GM12875 (cell line): ENCODE measurements around the gene CAPN5.

ENCODE experiments used
- H3K4me3 ChIP-seq: one replicate; pipeline ENCODE4 v1.5.1; 2011; ENCODE audit warnings: low read depth, low read length, control low read depth
- TF ChIP-seq, protein P1 (sequence below): IDR thresholded peaks from 2 replicates; pipeline ENCODE4 v1.5.1; 2011; ENCODE audit warnings: low read depth, mild to moderate bottlenecking, control low read depth, inconsistent platforms, low read length, moderate library complexity, borderline replicate concordance; ENCODE audit not compliant: insufficient read depth

The CAPN5 gene

GRCh38 chr11:77124041-77124440, 57.3 kb downstream of the CAPN5 start:
- TF ChIP-seq, protein P1, sequence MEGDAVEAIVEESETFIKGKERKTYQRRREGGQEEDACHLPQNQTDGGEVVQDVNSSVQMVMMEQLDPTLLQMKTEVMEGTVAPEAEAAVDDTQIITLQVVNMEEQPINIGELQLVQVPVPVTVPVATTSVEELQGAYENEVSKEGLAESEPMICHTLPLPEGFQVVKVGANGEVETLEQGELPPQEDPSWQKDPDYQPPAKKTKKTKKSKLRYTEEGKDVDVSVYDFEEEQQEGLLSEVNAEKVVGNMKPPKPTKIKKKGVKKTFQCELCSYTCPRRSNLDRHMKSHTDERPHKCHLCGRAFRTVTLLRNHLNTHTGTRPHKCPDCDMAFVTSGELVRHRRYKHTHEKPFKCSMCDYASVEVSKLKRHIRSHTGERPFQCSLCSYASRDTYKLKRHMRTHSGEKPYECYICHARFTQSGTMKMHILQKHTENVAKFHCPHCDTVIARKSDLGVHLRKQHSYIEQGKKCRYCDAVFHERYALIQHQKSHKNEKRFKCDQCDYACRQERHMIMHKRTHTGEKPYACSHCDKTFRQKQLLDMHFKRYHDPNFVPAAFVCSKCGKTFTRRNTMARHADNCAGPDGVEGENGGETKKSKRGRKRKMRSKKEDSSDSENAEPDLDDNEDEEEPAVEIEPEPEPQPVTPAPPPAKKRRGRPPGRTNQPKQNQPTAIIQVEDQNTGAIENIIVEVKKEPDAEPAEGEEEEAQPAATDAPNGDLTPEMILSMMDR = no peak
- no peak overlapping the region for H3K4me3 ChIP-seq

- TF ChIP-seq, protein P1 = no peak
- H3K4me3 ChIP-seq = no peak overlapping the region
Observed at GRCh38 chr11:77124488-77124887, 57.7 kb downstream of the CAPN5 start.

GRCh38 chr11:77125191-77125590, 58.4 kb downstream of the CAPN5 start:
- H3K4me3 ChIP-seq = no peak overlapping the region
- TF ChIP-seq, protein P1 = no peak

- no peak overlapping the region for H3K4me3 ChIP-seq
- TF ChIP-seq, protein P1 = no peak
Observed at GRCh38 chr11:77125695-77126094, 58.9 kb downstream of the CAPN5 start.

DNA sequence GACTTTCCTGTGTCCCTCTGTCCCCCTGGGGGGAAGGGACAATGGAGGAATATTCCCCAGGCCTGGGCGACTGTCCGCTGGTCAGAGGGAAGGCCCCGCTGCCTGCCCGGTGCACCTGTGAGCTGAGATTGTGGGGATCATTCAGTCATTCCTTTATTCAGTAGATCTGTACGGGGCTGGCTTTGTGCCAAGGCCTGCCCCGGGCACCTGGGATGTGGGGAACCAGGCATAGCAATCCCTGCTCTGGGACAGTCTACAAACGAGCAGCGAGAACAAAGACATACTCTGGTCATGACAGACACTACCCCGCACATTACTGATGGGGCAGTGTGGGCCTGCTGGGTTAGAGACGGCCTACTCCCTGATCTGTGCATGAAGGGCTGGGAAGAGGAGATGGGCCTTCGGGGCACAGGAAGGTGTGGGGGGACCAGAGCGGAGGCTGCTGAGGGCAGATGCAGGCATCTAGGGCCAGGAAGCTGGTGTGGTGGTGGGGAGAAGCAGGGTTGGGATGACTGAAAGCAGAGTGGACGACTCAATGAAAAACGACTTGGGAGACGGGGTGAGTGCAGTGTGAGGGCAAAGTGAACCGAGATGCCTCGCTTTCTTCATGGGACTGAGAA, 59.5 kb downstream of the CAPN5 start:
- H3K4me3 ChIP-seq = no peak overlapping the region
- TF ChIP-seq, protein P1 = no peak

DNA sequence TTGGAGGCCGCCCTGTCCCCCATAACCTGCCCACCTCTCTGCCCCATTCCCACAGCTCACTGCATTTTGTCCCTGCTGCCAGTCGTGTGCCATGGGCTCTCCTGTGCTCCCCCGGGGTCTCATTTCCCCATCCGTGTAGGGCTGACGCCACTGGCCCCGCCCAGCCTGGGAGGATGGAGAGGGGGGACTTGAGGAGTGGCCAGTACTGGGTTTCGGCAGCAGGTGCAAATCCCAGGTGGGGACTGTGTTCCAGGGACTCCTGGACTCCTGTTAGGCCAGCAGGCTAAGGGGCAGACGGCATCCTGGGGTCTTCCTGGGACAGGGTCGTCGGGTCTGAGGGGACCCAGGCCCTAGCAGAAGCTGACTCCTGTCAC, 60.1 kb downstream of the CAPN5 start:
- H3K4me3 ChIP-seq = no peak overlapping the region
- TF ChIP-seq, protein P1 = no peak

GRCh38 chr11:77127235-77127911, 60.6 kb downstream of the CAPN5 start:
- peak overlapping the region; percentile 17 for H3K4me3 ChIP-seq
- TF ChIP-seq, protein P1 = peak; percentile 99
